ENCODE data around the gene ORAI3. TPM values are rescaled to one million over a fixed set of nuclear protein-coding genes. Genes with fewer than 3 reads are reported as not detected.

ORAI3 gene
- total RNA-seq, 1 experiment from 2014 or later = 9.0 TPM

DNA sequence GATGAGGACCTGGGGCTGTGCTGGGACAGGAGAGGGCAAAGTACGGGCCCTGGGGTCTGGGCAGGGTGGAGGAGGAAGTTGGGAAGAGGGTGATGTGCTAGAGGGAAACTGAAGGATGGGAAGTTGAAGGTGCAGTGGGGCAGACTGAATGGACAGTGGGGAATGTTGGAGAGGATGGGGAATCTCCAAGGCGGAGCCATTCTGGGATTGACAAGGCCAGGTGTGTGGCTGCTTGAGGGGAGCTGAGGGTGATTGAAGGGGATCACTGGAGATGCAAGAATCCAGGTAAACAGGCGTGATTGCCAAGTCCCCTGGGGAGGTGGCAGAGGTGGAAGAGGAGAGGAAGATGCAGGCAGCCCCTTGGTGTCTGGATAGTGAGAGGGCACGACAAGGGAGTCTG lies 27.6 kb downstream of the ORAI3 start:
- no peaks in the 10 kb centered on the region for H3K4me1 ChIP-seq (ENCODE audit: control insufficient read depth in 1 of 2, insufficient read depth in 2 of 2, low read length in 2 of 2)
- H3K9ac ChIP-seq (ENCODE audit: low read length) = no peak overlapping the region
- no peak for ATAC-seq
- BruUV-seq (replicated peaks) = no TSS peak
- RAD21 ChIA-PET (ENCODE audit: low non-redundant PET in 1 of 2, low total read pairs in 2 of 2, uncharacterized antibody in 2 of 2, unreplicated experiment in 2 of 2) = no interaction called here
- H3K27ac ChIP-seq (ENCODE audit: low read depth, low read length) = no peak overlapping the region
- H3K4me2 ChIP-seq (ENCODE audit: low read length) = no peak overlapping the region
- intact Hi-C loops (cut with micrococcal nuclease) = no loop called here
- DNase-seq (ENCODE audit: low read depth, low spot score) = no peak
- no peaks in the 10 kb centered on the region for H3K27me3 ChIP-seq (ENCODE audit: insufficient read depth, low read length)
- TF ChIP-seq, protein P1, sequence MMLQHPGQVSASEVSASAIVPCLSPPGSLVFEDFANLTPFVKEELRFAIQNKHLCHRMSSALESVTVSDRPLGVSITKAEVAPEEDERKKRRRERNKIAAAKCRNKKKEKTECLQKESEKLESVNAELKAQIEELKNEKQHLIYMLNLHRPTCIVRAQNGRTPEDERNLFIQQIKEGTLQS (IDR thresholded peaks at IDR 0.05) = no peak
- no peak for TF ChIP-seq CEBPB (IDR thresholded peaks at IDR 0.05; ENCODE audit: low read depth)
- TF ChIP-seq ZFX (IDR thresholded peaks at IDR 0.05) = no peak
- TF ChIP-seq ELF1 (IDR thresholded peaks at IDR 0.05; ENCODE audit: borderline replicate concordance, low read depth) = no peak
- TF ChIP-seq RAD21 (IDR thresholded peaks at IDR 0.05; ENCODE audit: low read depth) = no peak
- no peak for TF ChIP-seq SIN3A (IDR thresholded peaks at IDR 0.05; ENCODE audit: low read depth)
- TF ChIP-seq, protein P2, sequence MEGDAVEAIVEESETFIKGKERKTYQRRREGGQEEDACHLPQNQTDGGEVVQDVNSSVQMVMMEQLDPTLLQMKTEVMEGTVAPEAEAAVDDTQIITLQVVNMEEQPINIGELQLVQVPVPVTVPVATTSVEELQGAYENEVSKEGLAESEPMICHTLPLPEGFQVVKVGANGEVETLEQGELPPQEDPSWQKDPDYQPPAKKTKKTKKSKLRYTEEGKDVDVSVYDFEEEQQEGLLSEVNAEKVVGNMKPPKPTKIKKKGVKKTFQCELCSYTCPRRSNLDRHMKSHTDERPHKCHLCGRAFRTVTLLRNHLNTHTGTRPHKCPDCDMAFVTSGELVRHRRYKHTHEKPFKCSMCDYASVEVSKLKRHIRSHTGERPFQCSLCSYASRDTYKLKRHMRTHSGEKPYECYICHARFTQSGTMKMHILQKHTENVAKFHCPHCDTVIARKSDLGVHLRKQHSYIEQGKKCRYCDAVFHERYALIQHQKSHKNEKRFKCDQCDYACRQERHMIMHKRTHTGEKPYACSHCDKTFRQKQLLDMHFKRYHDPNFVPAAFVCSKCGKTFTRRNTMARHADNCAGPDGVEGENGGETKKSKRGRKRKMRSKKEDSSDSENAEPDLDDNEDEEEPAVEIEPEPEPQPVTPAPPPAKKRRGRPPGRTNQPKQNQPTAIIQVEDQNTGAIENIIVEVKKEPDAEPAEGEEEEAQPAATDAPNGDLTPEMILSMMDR (IDR thresholded peaks at IDR 0.05 in 2 of 3, conservative IDR thresholded peaks at IDR 0.05 in 1 of 3; ENCODE audit: borderline replicate concordance in 1 of 3, insufficient read depth in 1 of 3, low read depth in 2 of 3, low read length in 2 of 3) = no peak
- TF ChIP-seq JUND (IDR thresholded peaks at IDR 0.05) = no peak
- TF ChIP-seq, protein P3, sequence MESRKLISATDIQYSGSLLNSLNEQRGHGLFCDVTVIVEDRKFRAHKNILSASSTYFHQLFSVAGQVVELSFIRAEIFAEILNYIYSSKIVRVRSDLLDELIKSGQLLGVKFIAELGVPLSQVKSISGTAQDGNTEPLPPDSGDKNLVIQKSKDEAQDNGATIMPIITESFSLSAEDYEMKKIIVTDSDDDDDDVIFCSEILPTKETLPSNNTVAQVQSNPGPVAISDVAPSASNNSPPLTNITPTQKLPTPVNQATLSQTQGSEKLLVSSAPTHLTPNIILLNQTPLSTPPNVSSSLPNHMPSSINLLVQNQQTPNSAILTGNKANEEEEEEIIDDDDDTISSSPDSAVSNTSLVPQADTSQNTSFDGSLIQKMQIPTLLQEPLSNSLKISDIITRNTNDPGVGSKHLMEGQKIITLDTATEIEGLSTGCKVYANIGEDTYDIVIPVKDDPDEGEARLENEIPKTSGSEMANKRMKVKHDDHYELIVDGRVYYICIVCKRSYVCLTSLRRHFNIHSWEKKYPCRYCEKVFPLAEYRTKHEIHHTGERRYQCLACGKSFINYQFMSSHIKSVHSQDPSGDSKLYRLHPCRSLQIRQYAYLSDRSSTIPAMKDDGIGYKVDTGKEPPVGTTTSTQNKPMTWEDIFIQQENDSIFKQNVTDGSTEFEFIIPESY (IDR thresholded peaks at IDR 0.05; ENCODE audit: extremely low read depth, insufficient replicate concordance, low read length) = no peak
- no peak for TF ChIP-seq SP1 (IDR thresholded peaks at IDR 0.05; ENCODE audit: low read depth)
- no peak for TF ChIP-seq EGR1 (IDR thresholded peaks at IDR 0.05; ENCODE audit: low read depth)
- TF ChIP-seq SRF (IDR thresholded peaks at IDR 0.05; ENCODE audit: low read depth) = no peak
- TF ChIP-seq CBX3 (IDR thresholded peaks at IDR 0.05; ENCODE audit: low read depth) = no peak
- TF ChIP-seq EZH2 (IDR thresholded peaks at IDR 0.05) = no peak
- TF ChIP-seq, protein P4, sequence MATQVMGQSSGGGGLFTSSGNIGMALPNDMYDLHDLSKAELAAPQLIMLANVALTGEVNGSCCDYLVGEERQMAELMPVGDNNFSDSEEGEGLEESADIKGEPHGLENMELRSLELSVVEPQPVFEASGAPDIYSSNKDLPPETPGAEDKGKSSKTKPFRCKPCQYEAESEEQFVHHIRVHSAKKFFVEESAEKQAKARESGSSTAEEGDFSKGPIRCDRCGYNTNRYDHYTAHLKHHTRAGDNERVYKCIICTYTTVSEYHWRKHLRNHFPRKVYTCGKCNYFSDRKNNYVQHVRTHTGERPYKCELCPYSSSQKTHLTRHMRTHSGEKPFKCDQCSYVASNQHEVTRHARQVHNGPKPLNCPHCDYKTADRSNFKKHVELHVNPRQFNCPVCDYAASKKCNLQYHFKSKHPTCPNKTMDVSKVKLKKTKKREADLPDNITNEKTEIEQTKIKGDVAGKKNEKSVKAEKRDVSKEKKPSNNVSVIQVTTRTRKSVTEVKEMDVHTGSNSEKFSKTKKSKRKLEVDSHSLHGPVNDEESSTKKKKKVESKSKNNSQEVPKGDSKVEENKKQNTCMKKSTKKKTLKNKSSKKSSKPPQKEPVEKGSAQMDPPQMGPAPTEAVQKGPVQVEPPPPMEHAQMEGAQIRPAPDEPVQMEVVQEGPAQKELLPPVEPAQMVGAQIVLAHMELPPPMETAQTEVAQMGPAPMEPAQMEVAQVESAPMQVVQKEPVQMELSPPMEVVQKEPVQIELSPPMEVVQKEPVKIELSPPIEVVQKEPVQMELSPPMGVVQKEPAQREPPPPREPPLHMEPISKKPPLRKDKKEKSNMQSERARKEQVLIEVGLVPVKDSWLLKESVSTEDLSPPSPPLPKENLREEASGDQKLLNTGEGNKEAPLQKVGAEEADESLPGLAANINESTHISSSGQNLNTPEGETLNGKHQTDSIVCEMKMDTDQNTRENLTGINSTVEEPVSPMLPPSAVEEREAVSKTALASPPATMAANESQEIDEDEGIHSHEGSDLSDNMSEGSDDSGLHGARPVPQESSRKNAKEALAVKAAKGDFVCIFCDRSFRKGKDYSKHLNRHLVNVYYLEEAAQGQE (IDR thresholded peaks at IDR 0.05; ENCODE audit: low read depth) = no peak
- no peak for TF ChIP-seq POLR2AphosphoS5 (IDR thresholded peaks at IDR 0.05; ENCODE audit: low read depth, low read length)
- TF ChIP-seq, protein P5, sequence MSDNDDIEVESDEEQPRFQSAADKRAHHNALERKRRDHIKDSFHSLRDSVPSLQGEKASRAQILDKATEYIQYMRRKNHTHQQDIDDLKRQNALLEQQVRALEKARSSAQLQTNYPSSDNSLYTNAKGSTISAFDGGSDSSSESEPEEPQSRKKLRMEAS (IDR thresholded peaks at IDR 0.05) = no peak
- TF ChIP-seq EZH2phosphoT487 (IDR thresholded peaks at IDR 0.05; ENCODE audit: borderline replicate concordance) = no peak
- no peak for TF ChIP-seq ZNF274 (IDR thresholded peaks at IDR 0.05; ENCODE audit: low read depth, low read length)
- TF ChIP-seq YY1 (IDR thresholded peaks at IDR 0.05; ENCODE audit: extremely low read depth, insufficient replicate concordance, low read depth, low read length) = no peak
- H3K4me3 ChIP-seq (replicated peaks in 1 of 2; ENCODE audit: low read depth in 1 of 2, low read length in 2 of 2) = no peak overlapping the region
- no peaks in the 10 kb centered on the region for H3K9me2 ChIP-seq (ENCODE audit: insufficient read depth)
- no peaks in the 10 kb centered on the region for H4K20me1 ChIP-seq (ENCODE audit: insufficient read depth)
- H3K36me3 ChIP-seq (ENCODE audit: control insufficient read depth in 1 of 2, insufficient read depth in 2 of 2, low read length in 2 of 2) = peaks cover 23 to 49% of the 10 kb centered on the region in 2 experiments; a peak in 3 of 4 replicates
- POLR2A ChIA-PET = no interaction called here
- H3K79me2 ChIP-seq (ENCODE audit: insufficient read depth, low read length) = peaks cover 3% of the 10 kb centered on the region; the same call in 1 of the 2 replicates
- no peak overlapping the region for H2AFZ ChIP-seq (ENCODE audit: low read depth, low read length, poor library complexity, severe bottlenecking)
- CTCF ChIA-PET = no interaction called here
- no peaks in the 10 kb centered on the region for H3K9me3 ChIP-seq (ENCODE audit: control insufficient read depth in 1 of 2, insufficient read depth in 1 of 2, low read depth in 1 of 2, low read length in 2 of 2)
